HepG2 (cell line): ENCODE measurements around the gene HSD11B1L. TPM values are rescaled to one million over a fixed set of nuclear protein-coding genes. Genes with fewer than 3 reads are reported as not detected.

ENCODE experiments used
- DR1 ChIP-seq: sonication (generic); formaldehyde crosslinking; IDR thresholded peaks from 2 replicates; pipeline ENCODE4 v1.8.0; 2021; ENCODE audit warnings: mild to moderate bottlenecking, missing genetic modification reagents, inconsistent platforms
- HNF4G ChIP-seq, 2 experiments: sonication (generic) in 1 of 2; formaldehyde crosslinking in 1 of 2; IDR thresholded peaks; 2 replicates each; pipeline versions ENCODE4 v1.4.0 to v1.6.1; 2011 to 2020; ENCODE audit warnings: borderline replicate concordance in 2 of 2, low read depth in 2 of 2, mild to moderate bottlenecking in 2 of 2, low read length in 1 of 2, missing genetic modification reagents in 1 of 2, moderate library complexity in 1 of 2
- HOXD1 ChIP-seq: sonication (generic); formaldehyde crosslinking; IDR thresholded peaks from 2 replicates; pipeline ENCODE4 v1.5.0; 2020; ENCODE audit warnings: missing genetic modification reagents
- IRF2 ChIP-seq: IDR thresholded peaks from 2 replicates; pipeline ENCODE4 v1.6.1; 2018; ENCODE audit warnings: missing genetic modification reagents, missing compliant biosample characterization
- KDM5A ChIP-seq: fragments of 200-600 bp; sonication (generic); IDR thresholded peaks from 2 replicates; pipeline ENCODE4 v1.7.0; 2018; ENCODE audit warnings: antibody characterized with exemption, mild to moderate bottlenecking, low read length, borderline replicate concordance
- LCORL ChIP-seq, 2 experiments: fragments of 450-650 bp in 1 of 2; sonication (generic) in 1 of 2; formaldehyde crosslinking in 1 of 2; IDR thresholded peaks; 2 replicates each; pipeline versions ENCODE4 v1.5.0 to v1.6.1; 2017 to 2020; ENCODE audit warnings: antibody characterized with exemption in 1 of 2, missing genetic modification reagents in 1 of 2
- MIER2 ChIP-seq: IDR thresholded peaks from 2 replicates; pipeline ENCODE4 v1.6.1; 2016; ENCODE audit warnings: missing biosample characterization, missing genetic modification reagents
- MTA1 ChIP-seq: sonication (generic); formaldehyde crosslinking; IDR thresholded peaks from 2 replicates; pipeline ENCODE4 v1.4.0; 2020; ENCODE audit warnings: missing genetic modification reagents, mild to moderate bottlenecking, borderline replicate concordance
- MXD4 ChIP-seq: IDR thresholded peaks from 2 replicates; pipeline ENCODE4 v1.6.1; 2016; ENCODE audit warnings: mild to moderate bottlenecking, missing biosample characterization, missing genetic modification reagents
- NCOR1 ChIP-seq: fragments of 200-600 bp; sonication (generic); IDR thresholded peaks from 2 replicates; pipeline ENCODE4 v1.7.0; 2017; ENCODE audit warnings: antibody characterized with exemption, low read length, borderline replicate concordance
- NR3C1 ChIP-seq: sonication (generic); formaldehyde crosslinking; IDR thresholded peaks from 2 replicates; pipeline ENCODE4 v1.4.0; 2020; ENCODE audit warnings: missing genetic modification reagents
- RFXANK ChIP-seq: IDR thresholded peaks from 2 replicates; pipeline ENCODE4 v1.6.1; 2016
- RXRA ChIP-seq: sonication (generic); formaldehyde crosslinking; IDR thresholded peaks from 2 replicates; pipeline ENCODE4 v1.5.1; 2020; ENCODE audit warnings: missing genetic modification reagents
- SCMH1 ChIP-seq: sonication (generic); formaldehyde crosslinking; IDR thresholded peaks from 2 replicates; pipeline ENCODE4 v1.9.0; 2021; ENCODE audit warnings: missing genetic modification reagents, mild to moderate bottlenecking, borderline replicate concordance
- ZMYM4 ChIP-seq: sonication (generic); formaldehyde crosslinking; IDR thresholded peaks from 2 replicates; pipeline ENCODE4 v1.8.1; 2023; ENCODE audit warnings: mild to moderate bottlenecking, missing genetic modification reagents
- ZNF251 ChIP-seq: sonication (generic); formaldehyde crosslinking; IDR thresholded peaks from 2 replicates; pipeline ENCODE4 v1.9.0; 2021; ENCODE audit warnings: mild to moderate bottlenecking, missing genetic modification reagents
- ZNF576 ChIP-seq: sonication (generic); formaldehyde crosslinking; IDR thresholded peaks from 2 replicates; pipeline ENCODE4 v1.4.0; 2020; ENCODE audit warnings: mild to moderate bottlenecking, missing genetic modification reagents
- ZNF629 ChIP-seq: sonication (generic); formaldehyde crosslinking; conservative IDR thresholded peaks from 2 replicates; pipeline ENCODE4 v1.5.0; 2020; ENCODE audit warnings: missing genetic modification reagents
- ZNF720 ChIP-seq: sonication (generic); formaldehyde crosslinking; IDR thresholded peaks from 2 replicates; pipeline ENCODE4 v1.4.0; 2020; ENCODE audit warnings: missing genetic modification reagents
- ZNF777 ChIP-seq: sonication (generic); formaldehyde crosslinking; IDR thresholded peaks from 2 replicates; pipeline ENCODE4 v1.4.0; 2020; ENCODE audit warnings: missing genetic modification reagents
- ZSCAN21 ChIP-seq: sonication (generic); formaldehyde crosslinking; IDR thresholded peaks from 2 replicates; pipeline ENCODE4 v1.8.0; 2022; ENCODE audit warnings: mild to moderate bottlenecking, missing genetic modification reagents, moderate library complexity, borderline replicate concordance
- polyA plus RNA-seq, 8 experiments: library from polyadenylated mRNA; depleted of rRNA in 3 of 8; stranded (reverse) in 7 of 8; unstranded in 1 of 8; fragments of >200 nt; fragmentation: Illumina TruSeq in 4 of 8; extraction: Trizol in 4 of 8; gene quantifications; 2 replicates each; pipeline versions ENCODE4 v1.2.1 to v1.2.3, GENCODE V29; 2011 to 2016; ENCODE audit warnings: low read depth in 4 of 8, missing spikeins in 1 of 8, mixed read lengths in 1 of 8; ENCODE audit not compliant: insufficient read depth in 1 of 8
- total RNA-seq, 5 experiments: library from RNA; depleted of rRNA; stranded (reverse); fragments of >200 nt; fragmentation: Illumina TruSeq; extraction: Trizol; gene quantifications; 2 replicates each; pipeline ENCODE4 v1.2.3, GENCODE V29; 2016; ENCODE audit warnings: low read depth in 1 of 5
- TF ChIP-seq, protein P1 (sequence below): sonication (generic); formaldehyde crosslinking; IDR thresholded peaks from 2 replicates; pipeline ENCODE4 v1.9.0; 2022; ENCODE audit warnings: missing genetic modification reagents, mild to moderate bottlenecking, borderline replicate concordance
- TF ChIP-seq, protein P2 (sequence below): sonication (generic); formaldehyde crosslinking; IDR thresholded peaks from 2 replicates; pipeline ENCODE4 v1.4.0; 2020; ENCODE audit warnings: low read depth, missing genetic modification reagents

The HSD11B1L gene
- total and polyA plus RNA-seq, 2 of the 13 experiments (the other 11 are each of a cell fraction or from before 2014, with no cell fraction given) = 2.8 to 3.9 TPM

- TF ChIP-seq ZNF720 (CRISPR knock-in tag) = no peak
- TF ChIP-seq LCORL (IDR thresholded peaks at IDR 0.05) = no peak
- TF ChIP-seq LCORL (CRISPR knock-in tag; IDR thresholded peaks at IDR 0.05) = peak; percentile 53; the same call in 1 of the 2 replicates
- TF ChIP-seq ZNF629 (CRISPR knock-in tag) = 0 out of 2 replicates have a peak, but pooled peaks have one; percentile 43
- no peak for TF ChIP-seq MIER2 (CRISPR knock-in tag)
- TF ChIP-seq ZMYM4 (CRISPR knock-in tag) = peak; percentile 66; the same call in 1 of the 2 replicates
- TF ChIP-seq RXRA = peak; percentile 4
- TF ChIP-seq MXD4 = no peak
- TF ChIP-seq, protein P1, sequence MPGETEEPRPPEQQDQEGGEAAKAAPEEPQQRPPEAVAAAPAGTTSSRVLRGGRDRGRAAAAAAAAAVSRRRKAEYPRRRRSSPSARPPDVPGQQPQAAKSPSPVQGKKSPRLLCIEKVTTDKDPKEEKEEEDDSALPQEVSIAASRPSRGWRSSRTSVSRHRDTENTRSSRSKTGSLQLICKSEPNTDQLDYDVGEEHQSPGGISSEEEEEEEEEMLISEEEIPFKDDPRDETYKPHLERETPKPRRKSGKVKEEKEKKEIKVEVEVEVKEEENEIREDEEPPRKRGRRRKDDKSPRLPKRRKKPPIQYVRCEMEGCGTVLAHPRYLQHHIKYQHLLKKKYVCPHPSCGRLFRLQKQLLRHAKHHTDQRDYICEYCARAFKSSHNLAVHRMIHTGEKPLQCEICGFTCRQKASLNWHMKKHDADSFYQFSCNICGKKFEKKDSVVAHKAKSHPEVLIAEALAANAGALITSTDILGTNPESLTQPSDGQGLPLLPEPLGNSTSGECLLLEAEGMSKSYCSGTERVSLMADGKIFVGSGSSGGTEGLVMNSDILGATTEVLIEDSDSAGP (CRISPR knock-in tag) = no peak
- no peak for TF ChIP-seq HOXD1 (CRISPR knock-in tag)
- TF ChIP-seq KDM5A = peak; percentile 55; the same call in 1 of the 2 replicates
- TF ChIP-seq DR1 (CRISPR knock-in tag) = no peak
- 0 out of 2 replicates have a peak, but pooled peaks have one; percentile 73 for TF ChIP-seq ZNF251
- peak; percentile 55; the same call in 1 of the 2 replicates for TF ChIP-seq MTA1 (CRISPR knock-in tag)
- no peak for TF ChIP-seq HNF4G (IDR thresholded peaks at IDR 0.05; ENCODE audit: borderline replicate concordance, low read depth, low read length)
- TF ChIP-seq HNF4G (CRISPR knock-in tag; IDR thresholded peaks at IDR 0.05; ENCODE audit: borderline replicate concordance, low read depth) = 0 out of 2 replicates have a peak, but pooled peaks have one; percentile 68
- TF ChIP-seq RFXANK (CRISPR knock-in tag) = no peak
- TF ChIP-seq ZNF576 (CRISPR knock-in tag) = 0 out of 2 replicates have a peak, but pooled peaks have one; percentile 46
- TF ChIP-seq NCOR1 = no peak
- TF ChIP-seq IRF2 = no peak
- TF ChIP-seq ZNF777 = peak; percentile 10; the same call in 1 of the 2 replicates
- peak; percentile 61; the same call in 1 of the 2 replicates for TF ChIP-seq ZSCAN21 (CRISPR knock-in tag)
- TF ChIP-seq NR3C1 (CRISPR knock-in tag) = no peak
- TF ChIP-seq, protein P2, sequence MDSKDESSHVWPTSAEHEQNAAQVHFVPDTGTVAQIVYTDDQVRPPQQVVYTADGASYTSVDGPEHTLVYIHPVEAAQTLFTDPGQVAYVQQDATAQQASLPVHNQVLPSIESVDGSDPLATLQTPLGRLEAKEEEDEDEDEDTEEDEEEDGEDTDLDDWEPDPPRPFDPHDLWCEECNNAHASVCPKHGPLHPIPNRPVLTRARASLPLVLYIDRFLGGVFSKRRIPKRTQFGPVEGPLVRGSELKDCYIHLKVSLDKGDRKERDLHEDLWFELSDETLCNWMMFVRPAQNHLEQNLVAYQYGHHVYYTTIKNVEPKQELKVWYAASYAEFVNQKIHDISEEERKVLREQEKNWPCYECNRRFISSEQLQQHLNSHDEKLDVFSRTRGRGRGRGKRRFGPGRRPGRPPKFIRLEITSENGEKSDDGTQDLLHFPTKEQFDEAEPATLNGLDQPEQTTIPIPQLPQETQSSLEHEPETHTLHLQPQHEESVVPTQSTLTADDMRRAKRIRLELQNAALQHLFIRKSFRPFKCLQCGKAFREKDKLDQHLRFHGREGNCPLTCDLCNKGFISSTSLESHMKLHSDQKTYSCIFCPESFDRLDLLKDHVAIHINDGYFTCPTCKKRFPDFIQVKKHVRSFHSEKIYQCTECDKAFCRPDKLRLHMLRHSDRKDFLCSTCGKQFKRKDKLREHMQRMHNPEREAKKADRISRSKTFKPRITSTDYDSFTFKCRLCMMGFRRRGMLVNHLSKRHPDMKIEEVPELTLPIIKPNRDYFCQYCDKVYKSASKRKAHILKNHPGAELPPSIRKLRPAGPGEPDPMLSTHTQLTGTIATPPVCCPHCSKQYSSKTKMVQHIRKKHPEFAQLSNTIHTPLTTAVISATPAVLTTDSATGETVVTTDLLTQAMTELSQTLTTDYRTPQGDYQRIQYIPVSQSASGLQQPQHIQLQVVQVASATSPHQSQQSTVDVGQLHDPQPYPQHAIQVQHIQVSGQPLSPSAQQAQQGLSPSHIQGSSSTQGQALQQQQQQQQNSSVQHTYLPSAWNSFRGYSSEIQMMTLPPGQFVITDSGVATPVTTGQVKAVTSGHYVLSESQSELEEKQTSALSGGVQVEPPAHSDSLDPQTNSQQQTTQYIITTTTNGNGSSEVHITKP = no peak
- TF ChIP-seq SCMH1 (CRISPR knock-in tag) = no peak
These were observed 767 bp upstream of the HSD11B1L start (continued) for GRCh38 chr19:5680084-5680436.
